RWPE1 (cell line): ENCODE data around the gene IFNL3.

Source experiments
- CTCF ChIA-PET: fragments of 350-600 bp; sonication (Branson Sonifier 250); formaldehyde crosslinking; extraction: SDS; loops from one replicate; lab custom pipeline; 2021; lab: Yijun Ruan, JAX
- POLR2A ChIA-PET: fragments of 400-600 bp; formaldehyde crosslinking; extraction: SDS; loops from one replicate; lab custom pipeline; 2020; ENCODE audit warnings: antibody characterized with exemption; ENCODE audit not compliant: low non-redundant PET; lab: Yijun Ruan, JAX
- DNase-seq: peaks from one replicate; pipeline ENCODE4 v3.0.0; 2012; ENCODE audit warnings: low spot score
- H3K27ac ChIP-seq: fragments of 450-650 bp; 2 replicates; pipeline ENCODE4 v1.5.1; 2017
- CTCF ChIP-seq: fragments of 450-650 bp; conservative IDR thresholded peaks from 2 replicates; pipeline ENCODE4 v1.5.1; 2017; ENCODE audit warnings: low read depth, mild to moderate bottlenecking

IFNL3 gene

GRCh38 chr19:39262496-39262895, 17.7 kb upstream of the IFNL3 start:
- DNase-seq, result no peak
- H3K27ac ChIP-seq, result no peak overlapping the region
- ChIA-PET CTCF (interaction anchor here (0.6 kb wide), 2 partner anchors 61 to 140 kb away, joined by 3 to 4 read pairs; no protein-coding TSS in a partner anchor), POLR2A (no interaction called here)
- TF ChIP-seq CTCF, result no peak

GRCh38 chr19:39261704-39262103, 16.9 kb upstream of the IFNL3 start:
- H3K27ac ChIP-seq, result no peak overlapping the region
- CTCF ChIA-PET, result interaction anchor here (0.6 kb wide), 1 partner anchor 62 kb away, joined by 3 read pairs; no protein-coding TSS in a partner anchor
- no peak for DNase-seq
- POLR2A ChIA-PET, result no interaction called here
- no peak for TF ChIP-seq CTCF

- H3K27ac ChIP-seq, result no peak overlapping the region
- TF ChIP-seq CTCF, result no peak
- ChIA-PET POLR2A (no interaction called here), CTCF (no interaction called here)
- DNase-seq, result no peak
These were observed 12.4 kb upstream of the IFNL3 start for GRCh38 chr19:39257227-39257626.

- no peak for DNase-seq
- POLR2A ChIA-PET, result no interaction called here
- H3K27ac ChIP-seq, result no peak overlapping the region
- no peak for TF ChIP-seq CTCF
- CTCF ChIA-PET, result no interaction called here
These were observed 9.9 kb upstream of the IFNL3 start for GRCh38 chr19:39254531-39255345.

GRCh38 chr19:39253374-39254149, 8.8 kb upstream of the IFNL3 start:
- H3K27ac ChIP-seq, result no peak overlapping the region
- CTCF ChIA-PET, result interaction anchor here (0.6 kb wide), 1 partner anchor 50 kb away, joined by 4 read pairs; no protein-coding TSS in a partner anchor

More at GRCh38 chr19:39253374-39254149, 8.8 kb upstream of the IFNL3 start:
- no peak for TF ChIP-seq CTCF
- DNase-seq, result no peak
- POLR2A ChIA-PET, result no interaction called here
